Measurements from ENCODE around the gene YBEY. TPM values are rescaled to one million over a fixed set of nuclear protein-coding genes. Genes with fewer than 3 reads are reported as not detected.

Gene YBEY
- total RNA-seq, 1 donor from 2014 or later, result 17.1 TPM

DNA sequence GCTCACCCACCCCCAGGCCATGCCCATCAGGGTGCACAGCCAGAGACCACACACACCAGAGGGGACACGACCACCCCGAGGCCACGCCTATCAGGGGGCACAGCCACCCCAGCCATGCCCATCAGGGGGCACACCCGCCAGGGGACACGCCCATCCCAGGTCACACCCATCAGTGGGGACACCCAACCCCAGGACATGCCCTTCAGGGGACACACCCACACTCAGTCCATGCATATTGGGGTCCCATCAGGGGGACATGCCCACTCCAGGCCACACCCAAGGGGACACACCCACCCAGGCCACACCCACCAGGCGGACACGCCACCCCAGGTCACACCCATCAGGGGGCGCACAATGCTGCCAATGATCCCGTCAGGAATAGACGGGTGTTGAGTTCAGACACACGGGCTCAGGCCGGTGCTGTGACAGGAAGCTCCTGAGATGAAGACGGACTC, 21.4 kb upstream of the YBEY start:
- DNase-seq, result no peak

DNA sequence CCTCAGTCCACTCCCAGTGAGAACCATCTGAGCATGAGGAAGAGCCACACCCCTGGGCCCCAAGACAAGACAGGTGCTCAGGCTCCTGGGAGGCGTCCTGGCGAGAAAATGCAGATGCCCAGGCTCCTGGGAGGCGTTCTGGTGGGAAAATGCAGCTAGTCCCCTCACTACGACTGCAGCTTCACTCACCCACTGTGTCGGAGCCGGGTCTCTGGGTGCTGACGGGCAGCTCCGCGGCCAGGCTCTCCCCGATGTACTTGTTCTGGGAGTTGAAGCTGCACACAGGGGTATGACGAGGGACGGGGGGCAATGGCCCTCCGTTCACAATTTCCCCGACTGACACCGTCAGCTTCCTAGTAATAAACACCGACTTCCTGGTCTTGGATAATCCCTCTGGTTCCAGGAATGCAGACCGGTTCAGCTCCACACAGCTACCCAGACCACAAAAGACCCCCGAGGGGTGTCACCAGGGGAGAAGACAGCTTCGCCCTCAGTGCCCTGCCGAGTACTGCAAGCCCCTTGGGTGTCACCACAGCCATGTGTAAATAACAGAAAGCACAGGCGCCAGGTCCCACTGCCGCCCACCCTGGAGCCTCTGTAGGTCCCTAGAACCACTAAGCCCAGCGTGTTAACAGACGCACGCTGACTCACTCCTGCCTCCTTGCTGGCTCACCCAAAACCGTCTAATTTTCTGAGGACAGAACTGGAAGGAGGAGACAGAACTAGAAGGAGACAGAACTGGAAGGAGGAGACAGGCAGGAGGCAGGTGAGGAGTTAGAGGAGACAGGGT, 20.2 kb upstream of the YBEY start:
- Histone ChIP-seq H3K4me3 (no peak overlapping the region), H3K36me3 (peaks cover 97% of the 10 kb centered on the region)
- no peak for DNase-seq

More for the DNA sequence above, 21.4 kb upstream of the YBEY start:
- H3K27me3 ChIP-seq (ENCODE audit: low read depth), result no peaks in the 10 kb centered on the region
- no peaks in the 10 kb centered on the region for H3K4me1 ChIP-seq
- peaks cover 97% of the 10 kb centered on the region for H3K36me3 ChIP-seq
- H3K4me3 ChIP-seq, result no peak overlapping the region
- intact Hi-C loops (cut with micrococcal nuclease), result no loop called here
- TF ChIP-seq, protein P1, sequence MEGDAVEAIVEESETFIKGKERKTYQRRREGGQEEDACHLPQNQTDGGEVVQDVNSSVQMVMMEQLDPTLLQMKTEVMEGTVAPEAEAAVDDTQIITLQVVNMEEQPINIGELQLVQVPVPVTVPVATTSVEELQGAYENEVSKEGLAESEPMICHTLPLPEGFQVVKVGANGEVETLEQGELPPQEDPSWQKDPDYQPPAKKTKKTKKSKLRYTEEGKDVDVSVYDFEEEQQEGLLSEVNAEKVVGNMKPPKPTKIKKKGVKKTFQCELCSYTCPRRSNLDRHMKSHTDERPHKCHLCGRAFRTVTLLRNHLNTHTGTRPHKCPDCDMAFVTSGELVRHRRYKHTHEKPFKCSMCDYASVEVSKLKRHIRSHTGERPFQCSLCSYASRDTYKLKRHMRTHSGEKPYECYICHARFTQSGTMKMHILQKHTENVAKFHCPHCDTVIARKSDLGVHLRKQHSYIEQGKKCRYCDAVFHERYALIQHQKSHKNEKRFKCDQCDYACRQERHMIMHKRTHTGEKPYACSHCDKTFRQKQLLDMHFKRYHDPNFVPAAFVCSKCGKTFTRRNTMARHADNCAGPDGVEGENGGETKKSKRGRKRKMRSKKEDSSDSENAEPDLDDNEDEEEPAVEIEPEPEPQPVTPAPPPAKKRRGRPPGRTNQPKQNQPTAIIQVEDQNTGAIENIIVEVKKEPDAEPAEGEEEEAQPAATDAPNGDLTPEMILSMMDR (IDR thresholded peaks at IDR 0.05; ENCODE audit: borderline replicate concordance), result no peak
- H3K9me3 ChIP-seq (replicated peaks), result no peaks in the 10 kb centered on the region
- H3K27ac ChIP-seq (replicated peaks), result no peak overlapping the region

DNA sequence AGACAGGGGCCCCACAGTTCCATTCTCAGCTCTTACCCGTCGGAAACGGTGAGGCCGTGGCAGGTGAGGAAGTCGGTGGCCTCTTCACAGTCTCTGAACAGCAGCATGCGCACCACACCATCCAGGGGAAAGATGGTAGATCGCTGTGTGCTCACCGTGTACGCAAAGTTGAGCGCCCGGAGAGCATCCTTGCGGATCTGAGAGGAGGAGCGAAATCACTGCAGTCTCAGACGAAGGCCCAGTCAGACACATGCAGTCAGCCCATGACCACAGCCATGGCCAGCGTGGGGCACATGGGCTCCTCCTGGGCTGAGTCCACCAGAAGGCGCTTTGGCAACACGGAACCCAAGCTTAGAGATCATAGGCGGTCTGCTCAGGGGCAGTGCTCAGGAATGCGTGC, 19.2 kb upstream of the YBEY start:
- no peaks in the 10 kb centered on the region for H3K4me1 ChIP-seq
- no peak overlapping the region for H3K4me3 ChIP-seq
- intact Hi-C loops (cut with micrococcal nuclease), result no loop called here
- H3K27ac ChIP-seq (replicated peaks), result no peak overlapping the region
- H3K9me3 ChIP-seq (replicated peaks), result no peaks in the 10 kb centered on the region
- DNase-seq, result no peak
- H3K36me3 ChIP-seq, result peaks cover 97% of the 10 kb centered on the region
- TF ChIP-seq, protein P1 (IDR thresholded peaks at IDR 0.05; ENCODE audit: borderline replicate concordance), result no peak
- H3K27me3 ChIP-seq (ENCODE audit: low read depth), result no peaks in the 10 kb centered on the region

More for the DNA sequence above, 20.2 kb upstream of the YBEY start:
- H3K27me3 ChIP-seq (ENCODE audit: low read depth), result no peaks in the 10 kb centered on the region
- no peaks in the 10 kb centered on the region for H3K9me3 ChIP-seq (replicated peaks)
- no peaks in the 10 kb centered on the region for H3K4me1 ChIP-seq
- no peak overlapping the region for H3K27ac ChIP-seq (replicated peaks)
- intact Hi-C loops (cut with micrococcal nuclease), result no loop called here
- TF ChIP-seq, protein P1 (IDR thresholded peaks at IDR 0.05; ENCODE audit: borderline replicate concordance), result no peak

DNA sequence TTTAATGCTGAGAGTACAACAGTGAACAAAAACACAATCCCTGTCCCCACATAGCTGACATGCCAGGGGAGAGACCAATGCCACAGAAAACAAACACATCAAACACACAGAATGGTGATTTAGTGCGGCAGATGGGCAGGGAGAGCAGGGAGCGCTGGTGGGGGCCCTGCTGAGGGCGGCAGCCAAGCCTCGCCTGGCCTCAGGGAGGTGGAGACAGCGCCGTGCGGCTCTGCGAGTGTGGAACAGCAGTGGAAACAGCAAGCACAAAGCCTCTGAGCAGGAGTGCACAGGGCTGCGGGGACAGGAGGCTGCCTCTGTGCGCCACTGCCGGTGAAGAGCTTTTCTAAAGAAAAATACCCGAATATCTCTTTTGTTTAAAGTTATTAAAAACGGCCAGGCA, 17.8 kb upstream of the YBEY start:
- intact Hi-C loops (cut with micrococcal nuclease), result no loop called here
- no peak overlapping the region for H3K4me3 ChIP-seq
- H3K9me3 ChIP-seq (replicated peaks), result no peaks in the 10 kb centered on the region
- no peak overlapping the region for H3K27ac ChIP-seq (replicated peaks)
- H3K36me3 ChIP-seq, result peaks cover 100% of the 10 kb centered on the region
- TF ChIP-seq, protein P1 (IDR thresholded peaks at IDR 0.05; ENCODE audit: borderline replicate concordance), result no peak
- H3K4me1 ChIP-seq, result no peaks in the 10 kb centered on the region
- no peak for DNase-seq
- H3K27me3 ChIP-seq (ENCODE audit: low read depth), result no peaks in the 10 kb centered on the region

DNA sequence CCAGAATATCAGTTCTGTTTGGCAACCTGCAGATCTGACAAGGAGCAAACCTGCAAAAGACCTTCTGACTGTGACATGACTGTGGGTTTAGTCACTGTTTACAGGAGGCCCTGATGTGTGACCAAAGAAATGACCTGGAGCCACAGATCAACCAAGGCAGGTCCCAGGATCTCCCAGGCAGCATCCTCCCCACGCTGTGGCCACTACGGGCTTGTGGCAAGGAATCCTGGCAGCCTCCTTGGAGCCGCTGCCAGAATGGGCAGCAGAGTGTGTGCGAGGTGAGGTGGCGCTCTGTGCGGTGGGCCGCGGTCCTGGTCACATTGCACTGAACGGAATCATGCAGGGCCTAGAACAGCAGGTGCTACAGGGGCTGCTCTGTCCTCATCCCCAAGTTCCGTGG, 16.7 kb upstream of the YBEY start:
- Histone ChIP-seq H3K27ac (replicated peaks) (no peak overlapping the region), H3K9me3 (replicated peaks) (no peaks in the 10 kb centered on the region), H3K4me1 (no peaks in the 10 kb centered on the region), H3K27me3 (ENCODE audit: low read depth) (no peaks in the 10 kb centered on the region), H3K36me3 (peaks cover 100% of the 10 kb centered on the region), H3K4me3 (no peak overlapping the region)
- intact Hi-C loops (cut with micrococcal nuclease), result no loop called here
- TF ChIP-seq, protein P1 (IDR thresholded peaks at IDR 0.05; ENCODE audit: borderline replicate concordance), result no peak
- DNase-seq, result no peak

Measured in left ventricle myocardium inferior (tissue), 1 donor.